ENCODE measurements around the gene ELMOD3.
A peak's percentile ranks its signal among the peaks of the same experiment; 100 is the strongest.

Gene ELMOD3

GRCh38 chr2:85398426-85399182, 44.0 kb downstream of the ELMOD3 start:
- Histone ChIP-seq H3K4me3 (no peak overlapping the region), H3K27ac (peak overlapping the region in 1 of 11 experiments; percentile 31; a peak in 2 of 22 replicates), H3K4me2 (no peak overlapping the region), H4K20me1 (peaks cover 0 to 58% (median 0%) of the 10 kb centered on the region in 11 experiments; a peak in 5 of 22 replicates), H3K9me3 (replicated peaks in 1 of 11) (peaks cover 2 to 6% (median 5%) of the 10 kb centered on the region in 11 experiments; a peak in 20 of 22 replicates), H3K9ac (peak overlapping the region in 2 of 11 experiments; percentile 1 to 23; a peak in 1 of 22 replicates), H3K27me3 (no peaks in the 10 kb centered on the region), H3K36me3 (peaks cover 66 to 95% (median 82%) of the 10 kb centered on the region in 11 experiments), H3K4me1 (peaks cover 32 to 52% (median 38%) of the 10 kb centered on the region in 10 experiments)
- TF ChIP-seq Cebpa-rat (IDR thresholded peaks at IDR 0.05) = no peak

DNA sequence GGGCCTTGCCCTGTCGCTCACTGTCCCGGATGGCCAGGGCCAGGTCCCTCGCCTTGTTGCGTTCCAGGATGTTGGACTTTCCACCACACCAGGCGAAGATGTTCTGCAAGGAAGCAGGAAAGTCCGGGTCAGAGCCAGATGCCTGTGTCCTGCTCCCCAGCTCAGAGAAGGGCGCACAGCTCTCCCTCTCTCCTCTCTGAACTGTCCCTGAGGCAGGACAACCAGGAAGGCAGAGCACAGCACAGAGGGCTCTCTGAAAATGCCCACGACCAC, 44.5 kb downstream of the ELMOD3 start:
- no peak overlapping the region for H3K4me2 ChIP-seq
- H3K36me3 ChIP-seq = peaks cover 61 to 95% (median 79%) of the 10 kb centered on the region in 11 experiments
- no peak for TF ChIP-seq Cebpa-rat (IDR thresholded peaks at IDR 0.05)
- peak overlapping the region in 1 of 11 experiments; percentile 31; a peak in 2 of 22 replicates for H3K27ac ChIP-seq
- H3K4me1 ChIP-seq = peaks cover 28 to 52% (median 34%) of the 10 kb centered on the region in 10 experiments
- H3K9me3 ChIP-seq (replicated peaks in 1 of 11) = peaks cover 4 to 11% (median 10%) of the 10 kb centered on the region in 11 experiments; a peak in 20 of 22 replicates
- H3K4me3 ChIP-seq = no peak overlapping the region
- H4K20me1 ChIP-seq = peaks cover 0 to 57% (median 0%) of the 10 kb centered on the region in 11 experiments; a peak in 5 of 22 replicates
- peak overlapping the region in 2 of 11 experiments; percentile 1 to 13; a peak in 1 of 22 replicates for H3K9ac ChIP-seq
- no peaks in the 10 kb centered on the region for H3K27me3 ChIP-seq

GRCh38 chr2:85400023-85400422, 45.5 kb downstream of the ELMOD3 start:
- peaks cover 4 to 12% (median 11%) of the 10 kb centered on the region in 11 experiments; a peak in 20 of 22 replicates for H3K9me3 ChIP-seq (replicated peaks in 1 of 11)
- peak overlapping the region in 1 of 11 experiments; percentile 67; a peak in 1 of 22 replicates for H3K9ac ChIP-seq
- H3K36me3 ChIP-seq = peaks cover 52 to 86% (median 70%) of the 10 kb centered on the region in 11 experiments
- H3K4me2 ChIP-seq = no peak overlapping the region
- H3K4me1 ChIP-seq = peaks cover 36 to 52% (median 40%) of the 10 kb centered on the region in 10 experiments
- H3K4me3 ChIP-seq = no peak overlapping the region
- TF ChIP-seq Cebpa-rat (IDR thresholded peaks at IDR 0.05) = no peak
- no peaks in the 10 kb centered on the region for H3K27me3 ChIP-seq
- peak overlapping the region in 2 of 11 experiments; percentile 93 to 95; a peak in 1 of 22 replicates for H3K27ac ChIP-seq
- H4K20me1 ChIP-seq = peaks cover 0 to 48% (median 0%) of the 10 kb centered on the region in 11 experiments; a peak in 5 of 22 replicates

GRCh38 chr2:85400541-85401463, 46.2 kb downstream of the ELMOD3 start:
- peaks cover 47 to 78% (median 62%) of the 10 kb centered on the region in 11 experiments for H3K36me3 ChIP-seq
- H3K9ac ChIP-seq = peak overlapping the region in 7 of 11 experiments; percentile 31 to 70 (median 51); a peak in 8 of 22 replicates
- peaks cover 41 to 51% (median 44%) of the 10 kb centered on the region in 10 experiments for H3K4me1 ChIP-seq
- H4K20me1 ChIP-seq = peaks cover 0 to 45% (median 0%) of the 10 kb centered on the region in 11 experiments; a peak in 5 of 22 replicates
- H3K4me2 ChIP-seq = peak overlapping the region in 9 of 11 experiments; percentile 58 to 83 (median 71); a peak in 14 of 22 replicates
- H3K27me3 ChIP-seq = no peaks in the 10 kb centered on the region
- peak overlapping the region in 8 of 11 experiments; percentile 65 to 95 (median 78); a peak in 16 of 22 replicates for H3K27ac ChIP-seq
- H3K9me3 ChIP-seq (replicated peaks in 1 of 11) = peaks cover 4 to 12% (median 11%) of the 10 kb centered on the region in 11 experiments; a peak in 20 of 22 replicates
- H3K4me3 ChIP-seq = no peak overlapping the region
- no peak for TF ChIP-seq Cebpa-rat (IDR thresholded peaks at IDR 0.05)

DNA sequence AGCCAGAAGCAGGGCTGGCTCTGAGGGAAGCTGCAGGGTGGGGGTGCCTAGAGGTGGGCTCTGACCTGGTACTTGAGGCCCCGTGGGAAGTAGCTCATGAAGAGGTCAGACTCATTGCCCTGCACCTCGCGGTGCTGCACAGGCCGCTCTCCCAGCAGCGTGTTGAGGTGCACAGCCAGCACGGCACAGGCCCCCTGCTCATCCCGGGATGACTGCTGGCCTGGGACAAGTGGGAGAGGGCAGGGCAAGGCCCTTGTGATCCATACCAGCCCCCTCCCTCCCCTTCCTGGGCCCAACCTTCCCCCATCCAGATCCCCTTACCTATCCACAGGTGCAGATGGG, 46.9 kb downstream of the ELMOD3 start:
- no peak for TF ChIP-seq Cebpa-rat (IDR thresholded peaks at IDR 0.05)
- no peaks in the 10 kb centered on the region for H3K27me3 ChIP-seq
- peak overlapping the region in 9 of 11 experiments; percentile 30 to 95 (median 76); a peak in 16 of 22 replicates for H3K27ac ChIP-seq
- H3K36me3 ChIP-seq = peaks cover 41 to 72% (median 56%) of the 10 kb centered on the region in 11 experiments
- no peak overlapping the region for H3K4me3 ChIP-seq
- H3K9me3 ChIP-seq (replicated peaks in 1 of 11) = peaks cover 4 to 12% (median 11%) of the 10 kb centered on the region in 11 experiments; a peak in 20 of 22 replicates
- peaks cover 0 to 45% (median 0%) of the 10 kb centered on the region in 11 experiments; a peak in 5 of 22 replicates for H4K20me1 ChIP-seq
- peak overlapping the region in 7 of 11 experiments; percentile 41 to 70 (median 55); a peak in 12 of 22 replicates for H3K9ac ChIP-seq
- peak overlapping the region in 10 of 11 experiments; percentile 58 to 99 (median 72); a peak in 19 of 22 replicates for H3K4me2 ChIP-seq
- peaks cover 47 to 57% (median 50%) of the 10 kb centered on the region in 10 experiments for H3K4me1 ChIP-seq

GRCh38 chr2:85401844-85402243, 47.3 kb downstream of the ELMOD3 start:
- no peaks in the 10 kb centered on the region for H3K27me3 ChIP-seq
- H3K9ac ChIP-seq = peak overlapping the region in 9 of 11 experiments; percentile 41 to 70 (median 55); a peak in 15 of 22 replicates
- H3K27ac ChIP-seq = peak overlapping the region in 10 of 11 experiments; percentile 17 to 95 (median 75); a peak in 19 of 22 replicates
- TF ChIP-seq Cebpa-rat (IDR thresholded peaks at IDR 0.05) = peak in 4 of 11 experiments; percentile 47 to 76 (median 61); a peak in 5 of 22 replicates
- peaks cover 0 to 45% (median 0%) of the 10 kb centered on the region in 11 experiments; a peak in 5 of 22 replicates for H4K20me1 ChIP-seq
- H3K4me1 ChIP-seq = peaks cover 50 to 61% (median 54%) of the 10 kb centered on the region in 10 experiments
- H3K4me2 ChIP-seq = peak overlapping the region; percentile 58 to 99 (median 73)
- H3K9me3 ChIP-seq (replicated peaks in 1 of 11) = peaks cover 4 to 12% (median 11%) of the 10 kb centered on the region in 11 experiments; a peak in 20 of 22 replicates
- H3K4me3 ChIP-seq = no peak overlapping the region
- H3K36me3 ChIP-seq = peaks cover 37 to 68% (median 52%) of the 10 kb centered on the region in 11 experiments

GRCh38 chr2:85405201-85406059, 50.9 kb downstream of the ELMOD3 start:
- Histone ChIP-seq H3K36me3 (peaks cover 11 to 32% (median 16%) of the 10 kb centered on the region in 11 experiments), H3K4me2 (peak overlapping the region; percentile 90 to 100 (median 98)), H3K27me3 (no peaks in the 10 kb centered on the region), H3K27ac (peak overlapping the region; percentile 75 to 95 (median 91)), H3K4me3 (peak overlapping the region; percentile 28 to 72 (median 44); a peak in 17 of 20 replicates), H3K4me1 (peaks cover 79 to 90% (median 86%) of the 10 kb centered on the region in 10 experiments), H3K9me3 (replicated peaks in 1 of 11) (peaks cover 4 to 12% (median 11%) of the 10 kb centered on the region in 11 experiments; a peak in 20 of 22 replicates), H4K20me1 (peaks cover 0 to 20% (median 0%) of the 10 kb centered on the region in 11 experiments; a peak in 5 of 22 replicates), H3K9ac (peak overlapping the region; percentile 69 to 85 (median 80))
- peak in 5 of 11 experiments; percentile 14 to 65 (median 29); a peak in 4 of 22 replicates for TF ChIP-seq Cebpa-rat (IDR thresholded peaks at IDR 0.05)
